A549 (cell line): ENCODE measurements around the gene IL20RB.

Experiments
- ESRRA ChIP-seq: fragments of 150-350 bp; IDR thresholded peaks from 2 replicates; pipeline ENCODE4 v1.6.1; 2014; ENCODE audit warnings: mild to moderate bottlenecking, low read length, borderline replicate concordance
- POLR2A ChIP-seq: IDR thresholded peaks from 2 replicates; pipeline ENCODE4 v1.6.1; 2012; ENCODE audit warnings: mild to moderate bottlenecking, low read length
- TF ChIP-seq, protein P1 (sequence below): fragments of >200 bp; sonication (Bioruptor Twin); formaldehyde crosslinking; IDR thresholded peaks from 3 replicates; pipeline ENCODE4 v1.5.1; 2016

GRCh38 chr3:136994772-136995516 is 37.2 kb downstream of the IL20RB start:
- TF ChIP-seq, protein P1, sequence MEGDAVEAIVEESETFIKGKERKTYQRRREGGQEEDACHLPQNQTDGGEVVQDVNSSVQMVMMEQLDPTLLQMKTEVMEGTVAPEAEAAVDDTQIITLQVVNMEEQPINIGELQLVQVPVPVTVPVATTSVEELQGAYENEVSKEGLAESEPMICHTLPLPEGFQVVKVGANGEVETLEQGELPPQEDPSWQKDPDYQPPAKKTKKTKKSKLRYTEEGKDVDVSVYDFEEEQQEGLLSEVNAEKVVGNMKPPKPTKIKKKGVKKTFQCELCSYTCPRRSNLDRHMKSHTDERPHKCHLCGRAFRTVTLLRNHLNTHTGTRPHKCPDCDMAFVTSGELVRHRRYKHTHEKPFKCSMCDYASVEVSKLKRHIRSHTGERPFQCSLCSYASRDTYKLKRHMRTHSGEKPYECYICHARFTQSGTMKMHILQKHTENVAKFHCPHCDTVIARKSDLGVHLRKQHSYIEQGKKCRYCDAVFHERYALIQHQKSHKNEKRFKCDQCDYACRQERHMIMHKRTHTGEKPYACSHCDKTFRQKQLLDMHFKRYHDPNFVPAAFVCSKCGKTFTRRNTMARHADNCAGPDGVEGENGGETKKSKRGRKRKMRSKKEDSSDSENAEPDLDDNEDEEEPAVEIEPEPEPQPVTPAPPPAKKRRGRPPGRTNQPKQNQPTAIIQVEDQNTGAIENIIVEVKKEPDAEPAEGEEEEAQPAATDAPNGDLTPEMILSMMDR, result no peak
- TF ChIP-seq POLR2A (no peak), ESRRA (no peak)
